ENCODE data around the gene NPFFR2.
"Not testable (repeated sequence)": the region's sequence is repeated elsewhere in the genome, so short reads cannot be mapped to it uniquely, and the experiment has no call there.

NPFFR2 gene

GRCh38 chr4:72084587-72085011 is 52.8 kb downstream of the NPFFR2 start:
- TF ChIP-seq, protein P1, sequence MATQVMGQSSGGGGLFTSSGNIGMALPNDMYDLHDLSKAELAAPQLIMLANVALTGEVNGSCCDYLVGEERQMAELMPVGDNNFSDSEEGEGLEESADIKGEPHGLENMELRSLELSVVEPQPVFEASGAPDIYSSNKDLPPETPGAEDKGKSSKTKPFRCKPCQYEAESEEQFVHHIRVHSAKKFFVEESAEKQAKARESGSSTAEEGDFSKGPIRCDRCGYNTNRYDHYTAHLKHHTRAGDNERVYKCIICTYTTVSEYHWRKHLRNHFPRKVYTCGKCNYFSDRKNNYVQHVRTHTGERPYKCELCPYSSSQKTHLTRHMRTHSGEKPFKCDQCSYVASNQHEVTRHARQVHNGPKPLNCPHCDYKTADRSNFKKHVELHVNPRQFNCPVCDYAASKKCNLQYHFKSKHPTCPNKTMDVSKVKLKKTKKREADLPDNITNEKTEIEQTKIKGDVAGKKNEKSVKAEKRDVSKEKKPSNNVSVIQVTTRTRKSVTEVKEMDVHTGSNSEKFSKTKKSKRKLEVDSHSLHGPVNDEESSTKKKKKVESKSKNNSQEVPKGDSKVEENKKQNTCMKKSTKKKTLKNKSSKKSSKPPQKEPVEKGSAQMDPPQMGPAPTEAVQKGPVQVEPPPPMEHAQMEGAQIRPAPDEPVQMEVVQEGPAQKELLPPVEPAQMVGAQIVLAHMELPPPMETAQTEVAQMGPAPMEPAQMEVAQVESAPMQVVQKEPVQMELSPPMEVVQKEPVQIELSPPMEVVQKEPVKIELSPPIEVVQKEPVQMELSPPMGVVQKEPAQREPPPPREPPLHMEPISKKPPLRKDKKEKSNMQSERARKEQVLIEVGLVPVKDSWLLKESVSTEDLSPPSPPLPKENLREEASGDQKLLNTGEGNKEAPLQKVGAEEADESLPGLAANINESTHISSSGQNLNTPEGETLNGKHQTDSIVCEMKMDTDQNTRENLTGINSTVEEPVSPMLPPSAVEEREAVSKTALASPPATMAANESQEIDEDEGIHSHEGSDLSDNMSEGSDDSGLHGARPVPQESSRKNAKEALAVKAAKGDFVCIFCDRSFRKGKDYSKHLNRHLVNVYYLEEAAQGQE (IDR thresholded peaks at IDR 0.05; ENCODE audit: insufficient replicate concordance, low read depth) = no peak
- no peak for TF ChIP-seq POLR2AphosphoS5 (IDR thresholded peaks at IDR 0.05; ENCODE audit: low read depth)
- TF ChIP-seq GABPA (IDR thresholded peaks at IDR 0.05; ENCODE audit: low read depth) = no peak
- TF ChIP-seq SPI1 (IDR thresholded peaks at IDR 0.05; ENCODE audit: borderline replicate concordance, low read depth) = no peak
- TF ChIP-seq, protein P2, sequence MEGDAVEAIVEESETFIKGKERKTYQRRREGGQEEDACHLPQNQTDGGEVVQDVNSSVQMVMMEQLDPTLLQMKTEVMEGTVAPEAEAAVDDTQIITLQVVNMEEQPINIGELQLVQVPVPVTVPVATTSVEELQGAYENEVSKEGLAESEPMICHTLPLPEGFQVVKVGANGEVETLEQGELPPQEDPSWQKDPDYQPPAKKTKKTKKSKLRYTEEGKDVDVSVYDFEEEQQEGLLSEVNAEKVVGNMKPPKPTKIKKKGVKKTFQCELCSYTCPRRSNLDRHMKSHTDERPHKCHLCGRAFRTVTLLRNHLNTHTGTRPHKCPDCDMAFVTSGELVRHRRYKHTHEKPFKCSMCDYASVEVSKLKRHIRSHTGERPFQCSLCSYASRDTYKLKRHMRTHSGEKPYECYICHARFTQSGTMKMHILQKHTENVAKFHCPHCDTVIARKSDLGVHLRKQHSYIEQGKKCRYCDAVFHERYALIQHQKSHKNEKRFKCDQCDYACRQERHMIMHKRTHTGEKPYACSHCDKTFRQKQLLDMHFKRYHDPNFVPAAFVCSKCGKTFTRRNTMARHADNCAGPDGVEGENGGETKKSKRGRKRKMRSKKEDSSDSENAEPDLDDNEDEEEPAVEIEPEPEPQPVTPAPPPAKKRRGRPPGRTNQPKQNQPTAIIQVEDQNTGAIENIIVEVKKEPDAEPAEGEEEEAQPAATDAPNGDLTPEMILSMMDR (IDR thresholded peaks at IDR 0.05; ENCODE audit: insufficient read depth, low read length) = no peak
- Histone ChIP-seq H3K27ac (replicated peaks) (no peak overlapping the region), H3K4me3 (replicated peaks; ENCODE audit: insufficient read depth, low read length) (no peak overlapping the region), H3K27me3 (ENCODE audit: insufficient read depth, poor library complexity, severe bottlenecking) (no peaks in the 10 kb centered on the region)
- DNase-seq (ENCODE audit: low read depth in 1 of 2, low spot score in 1 of 2) = no peak

GRCh38 chr4:72090606-72091005 is 58.8 kb downstream of the NPFFR2 start:
- not testable (repeated sequence) for H3K27ac ChIP-seq (replicated peaks); DNase-seq (ENCODE audit: low read depth in 1 of 2, low spot score in 1 of 2); H3K27me3 ChIP-seq (ENCODE audit: insufficient read depth, poor library complexity, severe bottlenecking); H3K4me3 ChIP-seq (replicated peaks; ENCODE audit: insufficient read depth, low read length)

- TF ChIP-seq, protein P1 (IDR thresholded peaks at IDR 0.05; ENCODE audit: insufficient replicate concordance, low read depth) = no peak
- TF ChIP-seq SPI1 (IDR thresholded peaks at IDR 0.05; ENCODE audit: borderline replicate concordance, low read depth) (no peak), GABPA (IDR thresholded peaks at IDR 0.05; ENCODE audit: low read depth) (no peak), POLR2AphosphoS5 (IDR thresholded peaks at IDR 0.05; ENCODE audit: low read depth) (no peak)
- TF ChIP-seq, protein P2 (IDR thresholded peaks at IDR 0.05; ENCODE audit: insufficient read depth, low read length) = no peak
- no peak for DNase-seq (ENCODE audit: low read depth in 1 of 2, low spot score in 1 of 2)
- H3K27me3 ChIP-seq (ENCODE audit: insufficient read depth, poor library complexity, severe bottlenecking) = no peaks in the 10 kb centered on the region
These were observed 62.4 kb downstream of the NPFFR2 start for GRCh38 chr4:72094059-72094797.

GRCh38 chr4:72107456-72107855 is 75.7 kb downstream of the NPFFR2 start:
- Histone ChIP-seq H3K27me3 (ENCODE audit: insufficient read depth, poor library complexity, severe bottlenecking) (no peaks in the 10 kb centered on the region), H3K27ac (replicated peaks) (no peak overlapping the region), H3K4me3 (replicated peaks; ENCODE audit: insufficient read depth, low read length) (no peak overlapping the region)
- DNase-seq (ENCODE audit: low read depth in 1 of 2, low spot score in 1 of 2) = no peak
- TF ChIP-seq POLR2AphosphoS5 (IDR thresholded peaks at IDR 0.05; ENCODE audit: low read depth) (no peak), SPI1 (IDR thresholded peaks at IDR 0.05; ENCODE audit: borderline replicate concordance, low read depth) (no peak), GABPA (IDR thresholded peaks at IDR 0.05; ENCODE audit: low read depth) (no peak)
- TF ChIP-seq, protein P1 (IDR thresholded peaks at IDR 0.05; ENCODE audit: insufficient replicate concordance, low read depth) = no peak
- TF ChIP-seq, protein P2 (IDR thresholded peaks at IDR 0.05; ENCODE audit: insufficient read depth, low read length) = no peak

More at GRCh38 chr4:72094059-72094797, 62.4 kb downstream of the NPFFR2 start:
- Histone ChIP-seq H3K4me3 (replicated peaks; ENCODE audit: insufficient read depth, low read length) (no peak overlapping the region), H3K27ac (replicated peaks) (no peak overlapping the region)

Measured in HL-60 (cell line).